Measurements from ENCODE around the gene PDE3A. TPM values are rescaled to one million over a fixed set of nuclear protein-coding genes. Genes with fewer than 3 reads are reported as not detected.
"Not testable (repeated sequence)": the region's sequence is repeated elsewhere in the genome, so short reads cannot be mapped to it uniquely, and the experiment has no call there.

PDE3A gene
- polyA plus RNA-seq, 3 donors, result 0.10 TPM; not detected in 2

- Histone ChIP-seq H3K27me3 (ENCODE audit: control insufficient read depth in 2 of 2, insufficient read depth in 2 of 2, low read length in 2 of 2) (no peaks in the 10 kb centered on the region), H3K27ac (ENCODE audit: low read depth in 1 of 2, low read length in 2 of 2) (no peak overlapping the region), H3K79me2 (ENCODE audit: insufficient read depth, low read length) (no peaks in the 10 kb centered on the region), H3K36me3 (replicated peaks in 1 of 2; ENCODE audit: control insufficient read depth in 1 of 2, insufficient read depth in 2 of 2, low read length in 2 of 2) (no peaks in the 10 kb centered on the region), H4K20me1 (ENCODE audit: insufficient read depth, low read length) (no peaks in the 10 kb centered on the region), H3K4me2 (replicated peaks; ENCODE audit: extremely low read depth, low read length, poor library complexity, severe bottlenecking) (no peak overlapping the region), H3K9me3 (replicated peaks in 1 of 2; ENCODE audit: control insufficient read depth in 1 of 2, insufficient read depth in 1 of 2, low read length in 2 of 2) (no peaks in the 10 kb centered on the region), H3K9ac (ENCODE audit: insufficient read depth, low read length, poor library complexity, severe bottlenecking) (no peak overlapping the region), H2AFZ (ENCODE audit: insufficient read depth, low read depth, low read length, poor library complexity, severe bottlenecking) (no peak overlapping the region), H3K4me1 (ENCODE audit: control insufficient read depth in 1 of 2, insufficient read depth in 2 of 2, low read length in 2 of 2) (no peaks in the 10 kb centered on the region), H3K4me3 (replicated peaks in 1 of 3; ENCODE audit: low read depth in 2 of 3, low read length in 3 of 3) (no peak overlapping the region)
- no peak overlapping the region for H3K4me3 Mint-ChIP-seq
- intact Hi-C loops (cut with micrococcal nuclease), result no loop called here
- WGBS (ENCODE audit: insufficient coverage), result 86% methylated on average over 2 of the region's 4 CpGs
- H3K36me3 Mint-ChIP-seq, result no peaks in the 10 kb centered on the region
- TF ChIP-seq CTCF (IDR thresholded peaks at IDR 0.05), result no peak
- no peaks in the 10 kb centered on the region for H3K4me1 Mint-ChIP-seq
- no peak overlapping the region for H3K27ac Mint-ChIP-seq
- H3K9me3 Mint-ChIP-seq, result peaks cover 0 to 6% (median 0%) of the 10 kb centered on the region in 7 donors
- H3K27me3 Mint-ChIP-seq (ENCODE audit: low read depth in 3 of 3), result no peaks in the 10 kb centered on the region
- no peak for DNase-seq
Measured at GRCh38 chr12:20320552-20320951, 47.8 kb upstream of the PDE3A start.

- H3K79me2 ChIP-seq (ENCODE audit: insufficient read depth, low read length); H4K20me1 ChIP-seq (ENCODE audit: insufficient read depth, low read length); DNase-seq; H3K4me3 ChIP-seq (replicated peaks in 1 of 3; ENCODE audit: low read depth in 2 of 3, low read length in 3 of 3); H3K27me3 ChIP-seq (ENCODE audit: control insufficient read depth in 2 of 2, insufficient read depth in 2 of 2, low read length in 2 of 2); H3K4me1 ChIP-seq (ENCODE audit: control insufficient read depth in 1 of 2, insufficient read depth in 2 of 2, low read length in 2 of 2); H3K9me3 ChIP-seq (replicated peaks in 1 of 2; ENCODE audit: control insufficient read depth in 1 of 2, insufficient read depth in 1 of 2, low read length in 2 of 2); H2AFZ ChIP-seq (ENCODE audit: insufficient read depth, low read depth, low read length, poor library complexity, severe bottlenecking); H3K4me2 ChIP-seq (replicated peaks; ENCODE audit: extremely low read depth, low read length, poor library complexity, severe bottlenecking); H3K36me3 Mint-ChIP-seq; H3K36me3 ChIP-seq (replicated peaks in 1 of 2; ENCODE audit: control insufficient read depth in 1 of 2, insufficient read depth in 2 of 2, low read length in 2 of 2); intact Hi-C loops (cut with micrococcal nuclease); H3K27me3 Mint-ChIP-seq (ENCODE audit: low read depth in 3 of 3); H3K9ac ChIP-seq (ENCODE audit: insufficient read depth, low read length, poor library complexity, severe bottlenecking); H3K27ac Mint-ChIP-seq; H3K27ac ChIP-seq (ENCODE audit: low read depth in 1 of 2, low read length in 2 of 2); H3K4me1 Mint-ChIP-seq; H3K4me3 Mint-ChIP-seq: not testable (repeated sequence)
- no CpG with 5 or more reads among the region's 4 CpGs for WGBS (ENCODE audit: insufficient coverage)
- H3K9me3 Mint-ChIP-seq, result peaks cover 10 to 28% (median 14%) of the 10 kb centered on the region in 7 donors
Measured at GRCh38 chr12:20330826-20331505, 37.4 kb upstream of the PDE3A start.

All from CD14-positive monocyte (primary cell).